GM19397 (cell line): ENCODE data around the gene SEC22C.
A peak's percentile ranks its signal among the peaks of the same experiment; 100 is the strongest.
"Not testable (repeated sequence)": the region's sequence is repeated elsewhere in the genome, so short reads cannot be mapped to it uniquely, and the experiment has no call there.

ENCODE experiments used
- ATAC-seq: cut with Tn5 transposase; IDR thresholded peaks from one replicate; pipeline ENCODE4 v1.9.1; 2021; ENCODE audit warnings: mild to moderate bottlenecking, moderate library complexity; ENCODE audit not compliant: unreplicated experiment

Gene SEC22C

DNA sequence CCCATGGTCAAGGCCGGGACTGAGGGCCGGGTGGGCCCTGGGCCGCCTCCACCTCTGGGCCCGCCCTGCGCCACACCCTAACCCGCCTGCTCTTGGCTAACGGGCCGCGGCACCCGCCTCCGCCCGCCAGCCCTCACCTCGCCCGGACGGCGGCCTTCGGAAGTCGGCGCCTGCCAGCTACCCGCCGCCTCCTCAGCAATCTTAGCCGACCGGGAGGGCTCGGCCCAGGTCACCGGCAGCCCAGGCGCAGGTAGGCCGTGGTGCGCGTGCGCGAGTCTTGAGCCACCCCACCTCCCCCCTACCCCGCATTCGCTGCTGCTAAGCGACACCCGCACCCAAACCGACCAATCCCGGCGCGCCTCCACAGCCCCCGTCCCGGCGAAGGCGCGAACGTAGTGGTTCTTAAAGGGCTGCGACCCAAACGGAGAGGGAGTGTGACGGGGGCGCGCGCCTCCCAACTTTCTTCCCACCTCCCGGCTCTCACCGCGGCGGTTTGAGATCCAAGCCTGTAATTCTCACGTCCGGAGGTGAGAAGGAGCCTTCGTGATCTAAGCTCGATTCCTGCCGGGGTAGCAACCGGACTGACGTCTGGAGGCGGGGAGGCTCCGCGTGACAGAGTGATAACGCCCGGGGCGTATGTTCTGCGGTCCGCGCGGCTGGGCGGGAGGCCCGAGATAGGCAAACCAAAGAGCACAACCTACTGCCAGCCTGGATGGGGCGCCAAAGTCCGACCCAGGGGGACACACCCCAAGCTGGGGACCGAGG, at the start of gene SEC22C:
TSS of gene SEC22C (minus strand) at position 259 of the 765 bp plus-strand sequence. CDS start 12,921 bp downstream, outside the sequence.
- peak; percentile 93 for ATAC-seq

DNA sequence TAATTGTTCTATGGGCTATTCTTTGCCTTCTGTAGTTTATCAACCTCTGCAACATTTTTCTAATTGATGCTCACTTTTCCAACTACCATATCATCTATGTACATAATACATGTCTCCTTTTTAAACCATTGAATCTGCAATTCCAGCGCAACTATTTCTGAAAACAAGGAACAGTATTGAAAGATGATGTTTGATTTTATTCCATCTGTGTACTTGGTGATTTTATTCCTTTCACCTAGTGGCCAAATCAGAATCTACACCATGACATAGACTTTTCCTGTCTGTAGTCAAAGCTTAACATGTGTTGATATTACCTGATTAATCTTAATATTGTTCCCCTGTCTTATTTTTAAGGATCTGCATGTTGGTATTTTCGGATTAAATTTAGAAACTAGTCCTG, 31.7 kb upstream of the SEC22C start:
- ATAC-seq = no peak

DNA sequence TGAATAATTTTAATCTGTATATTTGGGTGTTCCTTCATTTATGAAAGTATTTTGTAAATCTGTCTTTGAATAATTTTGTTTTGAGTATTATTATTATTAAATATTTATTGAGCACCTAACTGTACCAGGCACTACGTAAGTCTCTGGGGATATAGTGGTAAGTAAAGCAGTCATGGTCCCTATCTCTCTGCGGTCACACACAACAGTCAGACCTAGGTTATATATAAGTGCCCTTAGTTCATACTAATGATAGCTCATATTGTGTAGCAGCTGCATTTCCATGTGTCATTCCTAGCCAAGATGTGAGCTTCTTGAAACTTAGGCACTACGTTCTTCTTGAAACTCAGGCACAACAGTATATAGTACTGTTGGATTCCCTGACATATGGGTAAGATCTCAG, 31.2 kb upstream of the SEC22C start:
- peak; percentile 70 for ATAC-seq

- ATAC-seq = no peak
These were observed 30.4 kb upstream of the SEC22C start for GRCh38 chr3:42612217-42612616.

- ATAC-seq = no peak
These were observed 29.2 kb upstream of the SEC22C start for GRCh38 chr3:42610976-42611375.

- ATAC-seq = no peak
These were observed 26.8 kb upstream of the SEC22C start for GRCh38 chr3:42608581-42608980.

DNA sequence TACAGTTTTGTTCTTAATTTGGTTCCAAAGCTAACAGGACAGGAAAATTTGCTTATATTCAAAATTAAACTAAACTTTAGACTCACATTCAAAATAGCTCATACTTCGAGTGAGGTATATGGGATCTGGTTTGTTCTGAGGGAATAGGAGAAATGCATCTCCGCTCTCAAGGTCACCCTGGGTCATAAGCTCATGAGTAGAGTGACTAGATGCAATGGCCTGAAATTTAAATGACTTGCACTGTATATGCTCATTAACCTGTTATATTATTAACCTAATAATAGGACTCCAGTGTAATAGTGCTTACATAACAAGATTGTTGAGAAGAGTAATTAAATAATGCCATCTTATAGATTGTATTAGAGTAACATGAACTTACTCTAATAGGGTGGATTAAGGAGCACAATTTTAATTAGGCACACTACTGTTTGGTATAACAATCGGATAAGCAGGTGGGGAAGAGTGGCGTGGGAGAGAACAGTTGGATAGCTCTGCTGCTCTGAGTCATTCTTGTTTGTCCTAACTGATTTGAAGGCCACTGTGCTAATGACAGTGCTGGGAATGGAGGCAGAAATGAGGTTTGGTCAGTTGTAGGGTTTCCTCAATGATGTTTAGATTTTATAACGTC, 23.9 kb upstream of the SEC22C start:
- ATAC-seq = no peak

DNA sequence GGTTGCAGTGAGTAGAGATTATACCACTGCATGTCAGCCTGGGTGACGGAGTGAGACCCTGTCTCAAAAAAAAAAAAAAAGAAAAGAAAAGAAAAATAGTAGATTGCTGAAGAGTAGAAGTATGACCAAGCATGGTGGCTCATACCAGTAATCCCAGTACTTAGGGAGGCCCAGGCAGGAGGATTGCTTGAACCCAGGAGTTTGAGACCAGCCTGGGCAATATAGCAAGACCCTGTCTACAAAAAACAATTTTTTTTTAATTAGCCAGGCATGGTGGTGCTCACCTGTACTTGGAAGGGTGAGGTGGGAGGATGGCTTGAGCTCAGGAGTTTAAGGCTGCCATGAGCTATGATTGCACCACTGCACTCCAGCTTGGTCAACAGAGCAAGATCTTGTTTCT, 21.2 kb upstream of the SEC22C start:
- no peak for ATAC-seq

GRCh38 chr3:42601896-42602581, 20.3 kb upstream of the SEC22C start:
- ATAC-seq = no peak

DNA sequence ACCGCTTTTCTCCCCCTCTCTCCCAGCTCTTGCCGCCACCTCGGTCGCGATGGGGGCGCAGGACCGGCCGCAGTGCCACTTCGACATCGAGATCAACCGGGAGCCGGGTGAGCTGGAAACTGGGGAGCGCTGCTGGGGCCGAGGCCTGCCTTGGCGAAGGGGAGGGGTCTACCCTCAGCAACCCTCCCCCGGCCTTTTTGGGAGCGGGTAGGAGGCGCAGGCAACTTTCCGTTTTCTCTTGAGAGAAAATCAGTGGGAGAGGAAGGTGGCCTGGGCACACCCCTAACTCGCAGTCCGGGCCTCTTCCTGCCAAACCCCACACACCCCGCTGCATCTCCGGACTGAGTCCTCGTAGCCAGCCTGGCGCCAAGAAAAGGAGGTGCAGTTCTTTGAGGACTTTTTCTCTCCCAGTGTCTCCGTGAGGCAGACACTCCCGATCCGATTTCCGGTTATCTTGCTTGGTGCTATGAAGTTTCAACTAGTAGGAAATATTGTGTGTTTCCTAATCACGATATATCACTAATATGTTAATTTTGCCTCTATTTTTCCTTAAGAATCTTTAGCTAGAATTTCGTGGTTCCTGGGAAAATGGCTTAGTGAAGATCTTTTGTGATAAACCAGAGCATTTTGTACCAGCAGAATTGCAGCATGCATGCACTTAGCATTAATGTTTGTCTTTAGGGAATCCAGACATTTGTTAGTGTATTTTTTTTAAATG, 19.4 kb upstream of the SEC22C start:
- ATAC-seq = peak; percentile 20

DNA sequence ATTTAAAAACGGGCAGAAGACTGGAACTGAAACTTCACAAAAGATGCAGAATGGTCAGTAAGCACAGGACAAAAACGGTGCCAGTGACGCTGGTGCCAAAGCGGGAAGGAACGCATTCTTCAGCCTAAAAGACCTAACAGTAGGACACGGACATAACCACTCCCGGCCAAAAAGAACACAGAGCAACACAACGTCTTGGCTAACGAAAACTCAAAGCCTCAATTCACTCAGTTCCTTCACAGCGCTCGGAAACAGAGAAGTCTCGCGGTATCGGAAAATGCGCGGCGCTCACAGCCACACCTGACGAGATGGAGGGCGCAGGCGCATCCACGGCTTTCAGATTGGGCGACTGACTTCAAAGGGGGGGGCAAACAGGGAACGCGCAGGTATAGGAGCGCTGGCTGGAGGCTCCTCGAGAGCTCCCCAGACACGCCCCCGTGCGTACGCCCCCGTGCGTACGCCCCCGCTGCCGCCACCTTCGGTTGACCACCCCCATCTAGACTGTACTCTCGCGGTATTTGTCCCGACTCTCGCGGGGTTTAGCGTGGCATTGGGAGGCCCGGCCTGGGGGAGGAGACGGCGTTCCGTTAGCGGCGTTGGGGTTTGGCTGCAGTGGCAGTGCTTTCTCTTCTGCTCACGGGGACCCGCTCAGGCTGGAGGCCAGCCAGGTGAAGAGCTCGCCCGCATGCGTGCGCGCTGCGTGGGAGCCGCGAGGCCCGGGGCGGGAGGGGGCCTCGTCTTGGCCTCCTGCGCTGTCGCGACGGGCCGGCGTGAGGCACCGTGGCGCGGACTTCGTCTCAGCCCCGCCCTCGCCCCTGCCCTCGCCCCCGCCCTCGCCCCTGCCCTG, 18.6 kb upstream of the SEC22C start, which contains the start of gene NKTR:
TSS of gene NKTR (plus strand) at position 576 of the 847 bp plus-strand sequence. CDS start 321 bp downstream, outside the sequence.
- ATAC-seq = peak; percentile 89

- not testable (repeated sequence) for ATAC-seq
These were observed 15.3 kb upstream of the SEC22C start for GRCh38 chr3:42597098-42597497.

- no peak for ATAC-seq
These were observed 13.9 kb upstream of the SEC22C start for GRCh38 chr3:42595682-42596081.

DNA sequence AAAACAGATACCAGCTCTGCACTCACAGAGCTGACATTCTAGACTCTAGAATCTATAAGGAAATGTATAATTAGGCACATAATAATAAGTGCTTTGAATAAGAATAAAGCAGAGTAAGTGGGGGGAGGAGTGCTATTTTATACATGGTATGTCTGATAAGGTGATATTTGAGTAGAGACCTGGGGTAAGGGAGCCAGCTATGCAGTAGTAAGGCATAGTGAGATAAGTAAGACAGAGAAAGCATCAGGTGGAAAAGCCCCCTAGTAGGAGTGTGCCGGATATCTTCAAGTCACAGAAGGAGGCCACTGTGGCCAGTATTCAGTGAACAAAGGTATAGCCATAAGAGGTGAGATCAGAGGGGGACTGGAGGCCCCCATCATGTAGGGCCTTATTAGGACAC, 11.9 kb upstream of the SEC22C start:
- no peak for ATAC-seq

GRCh38 chr3:42591811-42592210, 10.0 kb upstream of the SEC22C start:
- ATAC-seq = no peak

- no peak for ATAC-seq
These were observed 9.4 kb upstream of the SEC22C start for GRCh38 chr3:42590989-42591756.

GRCh38 chr3:42589382-42590109, 7.8 kb upstream of the SEC22C start:
- no peak for ATAC-seq

- no peak for ATAC-seq
These were observed 6.9 kb upstream of the SEC22C start for GRCh38 chr3:42588625-42589024.
